ENCODE results near the gene PLD2. TPM values are rescaled to one million over a fixed set of nuclear protein-coding genes. Genes with fewer than 3 reads are reported as not detected.
"Not testable (repeated sequence)": the region's sequence is repeated elsewhere in the genome, so short reads cannot be mapped to it uniquely, and the experiment has no call there.

PLD2 gene
- polyA plus RNA-seq, 3 donors from 2014 or later = 0.78 to 2.0 TPM; not detected in 1

GRCh38 chr17:4859816-4860625 is 53.1 kb downstream of the PLD2 start:
- peaks cover 4 to 18% (median 7%) of the 10 kb centered on the region in 3 donors for H3K36me3 Mint-ChIP-seq
- no peaks in the 10 kb centered on the region for H3K9me3 Mint-ChIP-seq
- peaks cover 5 to 8% of the 10 kb centered on the region in 2 donors for H3K4me1 Mint-ChIP-seq
- peaks cover 0 to 2% (median 1%) of the 10 kb centered on the region in 3 donors for H3K27me3 Mint-ChIP-seq (ENCODE audit: low read depth in 3 of 3)
- H3K4me3 Mint-ChIP-seq = no peak overlapping the region
- no peak overlapping the region for H3K27ac Mint-ChIP-seq
- DNase-seq = no peak

DNA sequence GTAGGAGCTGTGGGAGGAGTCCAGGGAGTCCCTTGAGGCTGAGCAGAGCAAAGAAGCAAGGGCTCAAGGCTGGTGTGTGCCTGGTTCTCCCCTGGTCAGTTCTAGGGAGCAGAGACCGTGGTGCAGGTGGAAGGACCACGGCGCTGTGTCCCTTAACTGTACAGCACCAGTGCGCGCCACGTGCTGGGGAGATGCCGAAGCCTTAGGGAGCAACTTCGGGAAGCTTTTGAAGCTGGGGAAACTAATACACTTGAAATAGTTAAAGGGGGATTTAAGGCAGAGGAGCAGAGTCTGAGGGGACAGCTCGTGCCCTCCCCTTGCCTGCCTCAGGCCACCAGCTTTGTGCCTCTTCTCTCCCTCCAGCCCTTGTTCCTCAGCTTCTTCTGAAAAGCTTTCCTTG is 53.7 kb downstream of the PLD2 start:
- Mint-ChIP-seq H3K4me1 (peaks cover 5 to 8% of the 10 kb centered on the region in 2 donors), H3K27me3 (ENCODE audit: low read depth in 3 of 3) (peaks cover 0 to 2% (median 1%) of the 10 kb centered on the region in 3 donors), H3K36me3 (peaks cover 4 to 18% (median 7%) of the 10 kb centered on the region in 3 donors), H3K27ac (no peak overlapping the region), H3K4me3 (no peak overlapping the region), H3K9me3 (no peaks in the 10 kb centered on the region)
- no peak for DNase-seq

GRCh38 chr17:4861052-4861451 is 54.1 kb downstream of the PLD2 start:
- Mint-ChIP-seq H3K36me3 (peaks cover 4 to 17% (median 7%) of the 10 kb centered on the region in 3 donors), H3K4me3 (no peak overlapping the region), H3K27me3 (ENCODE audit: low read depth in 3 of 3) (peaks cover 0 to 2% (median 1%) of the 10 kb centered on the region in 3 donors), H3K27ac (no peak overlapping the region), H3K4me1 (peaks cover 5 to 7% of the 10 kb centered on the region in 2 donors), H3K9me3 (no peaks in the 10 kb centered on the region)
- no peak for DNase-seq

DNA sequence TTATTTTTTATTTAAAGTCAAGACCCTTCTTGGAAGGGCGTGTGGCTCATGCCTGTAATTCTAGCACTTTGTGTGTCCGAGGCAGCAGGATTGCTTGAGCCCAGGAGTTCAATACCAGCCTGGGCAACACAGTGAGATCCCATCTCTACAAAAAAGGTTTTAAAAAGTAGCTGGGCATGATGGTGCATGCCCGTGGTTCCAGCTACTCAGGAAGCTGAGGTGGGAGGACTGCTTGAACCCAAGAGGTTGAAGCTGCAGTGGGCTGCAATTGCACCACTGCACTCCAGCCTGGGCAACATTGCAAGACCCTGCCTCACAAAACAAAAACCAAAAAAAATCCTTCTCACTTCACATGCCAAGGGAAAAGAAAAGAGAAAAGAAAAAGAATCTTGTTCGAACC is 55.8 kb downstream of the PLD2 start:
- Mint-ChIP-seq H3K27me3 (ENCODE audit: low read depth in 3 of 3) (peaks cover 0 to 1% (median 0%) of the 10 kb centered on the region in 3 donors), H3K27ac (no peak overlapping the region), H3K36me3 (peaks cover 0 to 2% (median 0%) of the 10 kb centered on the region in 3 donors), H3K4me3 (no peak overlapping the region), H3K9me3 (no peaks in the 10 kb centered on the region), H3K4me1 (peaks cover 0 to 5% of the 10 kb centered on the region in 2 donors)
- DNase-seq = no peak

DNA sequence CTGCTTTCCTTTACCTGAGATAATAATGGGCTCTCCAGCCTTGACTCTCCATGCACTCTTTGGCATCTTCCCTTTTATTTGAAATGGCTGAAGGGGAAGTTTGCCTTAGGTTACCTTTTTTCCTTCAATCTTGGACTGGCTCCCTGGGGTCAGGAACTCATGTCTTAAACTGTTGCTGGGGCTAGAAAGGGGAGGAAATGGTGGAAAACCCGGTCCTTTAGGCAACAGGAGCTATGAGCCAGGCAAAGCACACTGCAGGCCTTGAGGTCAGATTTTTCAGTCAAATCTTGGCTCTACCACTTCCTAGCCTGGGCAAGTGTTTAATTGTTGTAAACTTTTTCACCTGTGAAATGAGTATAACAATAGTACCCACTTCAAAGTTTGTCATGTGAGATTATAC is 56.4 kb downstream of the PLD2 start:
- DNase-seq = no peak
- no peak overlapping the region for H3K4me3 Mint-ChIP-seq
- no peaks in the 10 kb centered on the region for H3K36me3 Mint-ChIP-seq
- no peak overlapping the region for H3K27ac Mint-ChIP-seq
- H3K4me1 Mint-ChIP-seq = peaks cover 0 to 4% of the 10 kb centered on the region in 2 donors
- H3K27me3 Mint-ChIP-seq (ENCODE audit: low read depth in 3 of 3) = peaks cover 0 to 1% (median 0%) of the 10 kb centered on the region in 3 donors
- no peaks in the 10 kb centered on the region for H3K9me3 Mint-ChIP-seq

DNA sequence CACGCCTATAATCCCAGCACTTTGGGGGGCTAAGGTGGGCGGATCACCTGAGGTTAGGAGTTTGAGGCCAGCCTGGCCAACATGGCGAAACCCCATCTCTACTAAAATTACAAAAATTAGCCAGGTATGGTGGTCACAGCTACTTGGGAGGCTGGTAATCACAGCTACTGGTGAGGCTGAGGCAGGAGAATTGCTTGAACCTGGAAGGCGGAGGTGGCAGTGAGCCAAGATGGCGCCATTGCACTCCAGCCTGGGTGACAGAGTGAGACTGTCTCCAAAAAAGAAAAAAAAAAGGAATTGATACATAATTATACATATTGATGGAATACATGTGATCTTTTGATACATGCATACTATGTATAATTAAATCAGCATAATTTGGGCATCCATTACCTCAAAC is 60.6 kb downstream of the PLD2 start:
- H3K27ac Mint-ChIP-seq, H3K9me3 Mint-ChIP-seq: not testable (repeated sequence)

DNA sequence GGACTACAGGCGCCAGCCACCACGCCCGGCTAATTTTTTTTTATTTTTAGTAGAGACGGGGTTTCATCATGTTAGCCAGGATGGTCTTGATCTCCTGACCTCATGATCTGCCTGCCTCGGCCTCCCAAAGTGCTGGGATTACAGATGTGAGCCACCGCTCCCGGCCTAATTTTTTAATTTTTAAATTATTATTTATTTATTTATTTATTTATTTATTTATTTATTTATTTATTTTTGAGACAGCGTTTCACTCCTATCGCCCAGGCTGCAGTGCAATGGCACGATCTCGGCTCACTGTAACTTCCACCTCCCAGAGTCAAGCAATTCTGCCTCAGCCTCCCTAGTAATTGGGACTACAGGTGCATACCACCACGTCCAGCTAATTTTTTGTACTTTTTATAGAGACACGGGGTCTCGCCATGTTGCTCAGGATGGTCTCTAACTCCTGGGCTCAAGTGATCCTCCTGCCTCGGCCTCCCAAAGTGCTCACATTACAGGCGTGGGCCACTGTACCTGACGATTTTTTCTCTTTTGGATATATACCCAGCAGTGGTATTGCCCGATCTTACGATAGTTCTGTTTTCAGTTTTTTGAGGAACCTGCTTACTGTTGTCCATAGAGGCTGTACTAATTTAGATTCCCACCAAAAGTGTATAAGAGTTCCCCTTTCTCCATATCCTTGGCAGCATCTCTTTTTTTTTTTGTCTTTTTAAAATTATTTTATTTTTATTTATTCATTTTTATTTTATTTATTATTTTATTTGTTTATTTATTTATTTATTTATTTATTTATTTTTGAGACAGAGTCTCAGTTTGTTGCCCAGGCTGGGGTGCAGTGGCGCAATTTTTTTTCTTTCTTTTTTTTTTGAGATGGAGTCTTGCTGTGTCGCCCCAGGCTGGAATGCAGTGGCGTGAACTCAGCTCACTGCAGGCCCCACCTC is 62.4 kb downstream of the PLD2 start:
- Mint-ChIP-seq H3K36me3 (peaks cover 4 to 11% (median 10%) of the 10 kb centered on the region in 3 donors), H3K4me1 (peaks cover 0 to 11% of the 10 kb centered on the region in 2 donors)
- DNase-seq; H3K27me3 Mint-ChIP-seq (ENCODE audit: low read depth in 3 of 3); H3K27ac Mint-ChIP-seq; H3K9me3 Mint-ChIP-seq; H3K4me3 Mint-ChIP-seq: not testable (repeated sequence)

More for the DNA sequence above, 60.6 kb downstream of the PLD2 start:
- not testable (repeated sequence) for H3K4me3 Mint-ChIP-seq; H3K4me1 Mint-ChIP-seq; DNase-seq; H3K27me3 Mint-ChIP-seq (ENCODE audit: low read depth in 3 of 3); H3K36me3 Mint-ChIP-seq

DNA sequence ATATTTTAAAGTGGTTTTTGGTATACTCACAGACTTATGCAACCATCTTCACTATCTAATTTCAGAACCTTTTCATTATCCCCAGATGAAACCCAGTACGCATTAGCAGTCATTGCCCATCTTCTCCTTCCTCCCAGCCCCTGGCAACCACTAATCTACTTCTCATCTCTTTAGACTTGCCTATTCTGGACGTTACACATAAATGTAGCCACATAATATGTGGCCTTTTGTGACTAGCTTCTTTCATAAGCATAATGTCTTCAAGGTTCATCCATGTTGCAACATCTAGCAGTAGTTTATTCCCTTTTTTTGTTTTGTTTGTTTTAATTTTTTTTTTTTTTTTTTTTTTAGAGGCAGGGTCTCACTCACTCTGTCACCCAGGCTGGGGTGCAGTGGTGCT is 63.9 kb downstream of the PLD2 start:
- DNase-seq = no peak
- Mint-ChIP-seq H3K9me3 (no peaks in the 10 kb centered on the region), H3K27ac (no peak overlapping the region)

GRCh38 chr17:4872786-4873185 is 65.8 kb downstream of the PLD2 start:
- DNase-seq = no peak
- Mint-ChIP-seq H3K4me3 (no peak overlapping the region), H3K4me1 (peaks cover 0 to 12% of the 10 kb centered on the region in 2 donors), H3K36me3 (peaks cover 4 to 17% (median 11%) of the 10 kb centered on the region in 3 donors), H3K27me3 (ENCODE audit: low read depth in 3 of 3) (peaks cover 0 to 2% (median 0%) of the 10 kb centered on the region in 3 donors), H3K9me3 (no peaks in the 10 kb centered on the region), H3K27ac (peak overlapping the region in 1 of 6 donors; percentile 59)

More for the DNA sequence above, 63.9 kb downstream of the PLD2 start:
- peaks cover 0 to 2% (median 0%) of the 10 kb centered on the region in 3 donors for H3K27me3 Mint-ChIP-seq (ENCODE audit: low read depth in 3 of 3)
- peaks cover 0 to 12% of the 10 kb centered on the region in 2 donors for H3K4me1 Mint-ChIP-seq
- no peak overlapping the region for H3K4me3 Mint-ChIP-seq
- H3K36me3 Mint-ChIP-seq = peaks cover 4 to 13% (median 11%) of the 10 kb centered on the region in 3 donors

Other genes starting within 250 kb of the PLD2 start
- not detected for gene GGT6, start 246.6 kb upstream of the PLD2 start, polyA plus RNA-seq
- gene SMTNL2, start 222.6 kb upstream of the PLD2 start, polyA plus RNA-seq = not detected
- gene ALOX15, start 165.5 kb upstream of the PLD2 start, polyA plus RNA-seq = not detected
- gene PELP1, start 103.0 kb upstream of the PLD2 start, polyA plus RNA-seq = 10 to 100 TPM in 1 of 3 donors, 1 to 10 TPM in 2; 3.8 to 11.1 (median 4.6) TPM
- 10 to 100 TPM; 46.0 to 70.9 (median 60.4) TPM for gene ARRB2, start 96.5 kb upstream of the PLD2 start, polyA plus RNA-seq
- 10 to 100 TPM; 26.2 to 52.1 (median 37.6) TPM for gene MED11, start 75.7 kb upstream of the PLD2 start, polyA plus RNA-seq
- gene ZMYND15, start 67.3 kb upstream of the PLD2 start, polyA plus RNA-seq = not detected
- 1 to 10 TPM; 1.1 to 2.2 (median 1.1) TPM for gene CXCL16, start 67.2 kb upstream of the PLD2 start, polyA plus RNA-seq
- not detected for gene TM4SF5, start 35.3 kb upstream of the PLD2 start, polyA plus RNA-seq
- gene VMO1, start 20.8 kb upstream of the PLD2 start, polyA plus RNA-seq = not detected
- gene GLTPD2, start 18.2 kb upstream of the PLD2 start, polyA plus RNA-seq = under 1 TPM in 2 of 3 donors, not detected in 1; 0.57 to 0.74 TPM
- gene PSMB6, start 11.0 kb upstream of the PLD2 start, polyA plus RNA-seq = 100 to 1,000 TPM; 327 to 701 (median 348) TPM
- 10 to 100 TPM in 1 of 3 donors, 1 to 10 TPM in 2; 2.0 to 13.5 (median 3.8) TPM for gene MINK1, start 26.2 kb downstream of the PLD2 start, polyA plus RNA-seq
- gene C17orf107, start 92.4 kb downstream of the PLD2 start, polyA plus RNA-seq = 1 to 10 TPM in 2 of 3 donors, under 1 TPM in 1; 0.22 to 1.7 (median 1.3) TPM
- gene CHRNE, start 95.9 kb downstream of the PLD2 start, polyA plus RNA-seq = 1 to 10 TPM; 2.7 to 4.9 (median 3.9) TPM
- gene GP1BA, start 125.1 kb downstream of the PLD2 start, polyA plus RNA-seq = 1 to 10 TPM in 1 of 3 donors, under 1 TPM in 1, not detected in 1; 0.38 to 1.3 TPM
- gene SLC25A11, start 132.9 kb downstream of the PLD2 start, polyA plus RNA-seq = 100 to 1,000 TPM; 139 to 196 (median 139) TPM
- 10 to 100 TPM; 62.3 to 78.2 (median 73.1) TPM for gene RNF167, start 133.1 kb downstream of the PLD2 start, polyA plus RNA-seq
- 1,000 to 10,000 TPM; 3,573 to 4,444 (median 3,740) TPM for gene PFN1, start 141.4 kb downstream of the PLD2 start, polyA plus RNA-seq
- 1 to 10 TPM; 1.6 to 4.2 (median 4.1) TPM for gene ENO3, start 144.0 kb downstream of the PLD2 start, polyA plus RNA-seq
- 100 to 1,000 TPM; 117 to 164 (median 155) TPM for gene SPAG7, start 160.7 kb downstream of the PLD2 start, polyA plus RNA-seq
- gene CAMTA2, start 180.5 kb downstream of the PLD2 start, polyA plus RNA-seq = 10 to 100 TPM in 2 of 3 donors, 1 to 10 TPM in 1; 2.5 to 22.9 (median 12.0) TPM
- under 1 TPM in 2 of 3 donors, not detected in 1; 0.29 to 0.35 TPM for gene INCA1, start 190.4 kb downstream of the PLD2 start, polyA plus RNA-seq
- gene KIF1C, start 190.8 kb downstream of the PLD2 start, polyA plus RNA-seq = 1 to 10 TPM in 2 of 3 donors, under 1 TPM in 1; 0.76 to 5.7 (median 4.0) TPM
- not detected for gene SLC52A1, start 228.3 kb downstream of the PLD2 start, polyA plus RNA-seq